Ureter (tissue), 1 donor: Measurements from ENCODE around the gene HTD2. TPM values are rescaled to one million over a fixed set of nuclear protein-coding genes. Genes with fewer than 3 reads are reported as not detected.
"Not testable (repeated sequence)": the region's sequence is repeated elsewhere in the genome, so short reads cannot be mapped to it uniquely, and the experiment has no call there.

ENCODE experiments used
- DNase-seq: peaks from one replicate; pipeline ENCODE4 v3.0.0-alpha.2; 2020; ENCODE audit warnings: low spot score
- total RNA-seq: library from RNA; stranded (reverse); gene quantifications from one replicate; pipeline ENCODE4 v1.2.4, GENCODE V29; 2023
- donor health status: DM: yes; HTN: yes; CAD: no.

Gene HTD2
- total RNA-seq, 1 donor from 2014 or later, result 7.4 TPM

DNA sequence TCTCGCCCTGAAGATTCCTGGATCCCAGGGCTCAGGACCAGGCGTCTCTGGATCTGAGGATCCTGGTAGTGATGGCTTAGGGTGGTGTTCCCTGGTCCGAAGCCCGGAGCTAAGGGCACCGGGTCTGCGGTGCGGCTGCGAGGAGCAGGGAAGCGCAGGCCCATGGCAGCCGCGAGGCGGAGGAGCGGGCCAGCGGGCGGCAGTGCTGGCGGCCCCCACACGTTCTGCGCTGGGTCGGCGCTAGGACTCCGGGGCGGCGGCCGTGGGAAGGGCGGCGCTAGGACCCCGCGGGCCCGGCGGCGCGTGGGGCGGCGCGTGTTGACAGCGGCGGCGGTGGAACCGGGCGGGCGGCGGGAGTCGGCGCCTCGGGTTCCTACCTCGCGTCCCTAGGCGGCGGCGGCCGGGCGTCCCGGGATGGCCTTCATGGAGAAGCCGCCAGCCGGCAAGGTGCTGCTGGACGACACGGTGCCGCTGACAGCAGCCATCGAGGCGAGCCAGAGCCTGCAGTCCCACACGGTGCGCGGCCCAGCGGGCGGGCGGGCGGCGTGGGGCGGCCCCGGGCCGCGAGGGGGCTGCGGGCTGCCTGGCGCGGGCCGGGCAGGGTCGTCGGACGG, 26.4 kb downstream of the HTD2 start, which contains the start of gene PXK:
Gene PXK (plus strand): TSS at position 318 of the 614 bp plus-strand sequence. CDS start 97 bp downstream, at position 415.
- DNase-seq, result peak; percentile 74

DNA sequence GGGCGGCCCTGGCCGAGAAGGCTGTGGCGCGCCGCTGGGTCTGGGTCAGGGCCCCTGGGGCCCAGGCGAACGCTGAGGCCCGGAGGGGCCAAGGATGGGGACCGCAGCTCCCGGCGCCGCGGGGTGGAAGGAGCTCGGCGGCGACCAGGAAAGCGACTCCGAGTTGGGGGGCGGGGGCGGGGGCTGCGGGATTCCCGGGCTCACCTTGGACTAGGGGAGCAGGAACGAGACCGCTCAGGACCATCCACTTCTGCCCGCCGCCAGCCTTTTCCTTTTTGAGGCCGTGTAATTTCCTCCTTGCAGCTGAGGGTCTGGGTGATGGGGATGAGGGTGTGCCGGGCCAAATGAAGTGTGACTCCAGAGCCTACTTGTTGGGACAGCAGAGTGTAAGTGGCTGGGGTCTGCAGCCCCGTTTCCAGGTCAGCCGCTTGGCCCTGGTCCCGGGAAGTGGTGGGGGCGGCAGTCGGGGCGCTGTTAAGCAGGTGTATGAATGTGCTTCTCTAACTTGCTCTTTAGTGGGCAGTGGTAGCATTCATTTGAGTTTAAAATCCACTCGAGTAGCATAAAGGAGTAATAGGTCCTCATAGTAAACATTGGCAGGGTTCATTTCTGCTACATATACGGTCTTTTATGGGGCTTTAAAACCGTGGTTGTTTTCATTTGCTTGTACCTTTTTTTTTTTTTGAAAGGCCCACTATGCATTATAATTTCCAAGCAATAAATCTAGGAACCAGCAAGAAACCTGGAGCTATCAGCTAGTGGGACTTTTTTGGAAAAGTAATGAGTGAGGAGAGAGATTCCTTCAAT, 27.1 kb downstream of the HTD2 start:
- DNase-seq, result no peak

DNA sequence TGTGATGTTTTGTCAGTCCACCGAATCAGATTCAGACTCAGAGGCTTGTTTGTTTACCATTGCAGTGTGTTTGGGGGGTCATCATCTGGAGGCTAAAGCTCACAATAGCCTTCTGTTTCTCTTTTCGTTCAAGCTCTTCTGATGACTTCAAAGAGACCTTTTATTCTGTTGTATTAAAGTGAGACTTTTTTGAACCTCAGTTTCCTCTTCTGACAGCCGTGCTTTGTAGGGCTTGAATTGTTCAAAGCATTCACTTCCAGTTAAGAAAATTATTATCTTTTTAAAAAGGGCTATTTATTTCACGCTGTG, 27.6 kb downstream of the HTD2 start:
- DNase-seq, result no peak

DNA sequence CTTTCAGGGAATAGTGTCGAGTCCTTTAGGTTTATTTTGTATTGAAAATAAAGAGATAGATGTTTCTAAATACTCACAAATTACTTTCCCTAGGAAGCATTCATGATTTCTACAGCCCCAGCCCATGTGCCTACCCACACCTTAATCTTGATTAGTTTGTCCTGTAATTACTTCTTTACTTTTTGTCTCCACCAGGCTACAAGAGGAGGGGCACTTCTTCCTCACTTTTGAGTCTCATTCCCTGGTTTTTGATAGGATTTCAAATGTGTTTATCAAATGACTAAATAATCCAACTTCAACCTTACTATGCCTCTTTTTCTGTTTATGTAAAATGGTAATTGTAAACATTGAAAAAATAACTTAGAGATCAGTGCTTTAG, 28.2 kb downstream of the HTD2 start:
- no peak for DNase-seq

DNA sequence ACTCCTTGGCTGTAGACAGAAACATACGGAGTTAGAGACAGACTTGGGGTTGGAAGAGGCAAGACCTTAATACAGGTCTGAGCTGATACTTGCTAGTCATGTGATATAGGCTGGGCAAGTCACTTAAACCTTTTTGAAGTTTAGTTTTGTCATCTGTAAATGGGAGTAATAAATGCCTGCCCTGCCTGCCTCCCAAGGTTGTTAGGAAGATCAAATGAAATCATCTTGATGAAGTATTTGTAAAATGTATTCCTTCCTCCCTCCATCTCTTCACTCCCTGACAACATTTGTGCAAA, 29.3 kb downstream of the HTD2 start:
- DNase-seq, result no peak

DNA sequence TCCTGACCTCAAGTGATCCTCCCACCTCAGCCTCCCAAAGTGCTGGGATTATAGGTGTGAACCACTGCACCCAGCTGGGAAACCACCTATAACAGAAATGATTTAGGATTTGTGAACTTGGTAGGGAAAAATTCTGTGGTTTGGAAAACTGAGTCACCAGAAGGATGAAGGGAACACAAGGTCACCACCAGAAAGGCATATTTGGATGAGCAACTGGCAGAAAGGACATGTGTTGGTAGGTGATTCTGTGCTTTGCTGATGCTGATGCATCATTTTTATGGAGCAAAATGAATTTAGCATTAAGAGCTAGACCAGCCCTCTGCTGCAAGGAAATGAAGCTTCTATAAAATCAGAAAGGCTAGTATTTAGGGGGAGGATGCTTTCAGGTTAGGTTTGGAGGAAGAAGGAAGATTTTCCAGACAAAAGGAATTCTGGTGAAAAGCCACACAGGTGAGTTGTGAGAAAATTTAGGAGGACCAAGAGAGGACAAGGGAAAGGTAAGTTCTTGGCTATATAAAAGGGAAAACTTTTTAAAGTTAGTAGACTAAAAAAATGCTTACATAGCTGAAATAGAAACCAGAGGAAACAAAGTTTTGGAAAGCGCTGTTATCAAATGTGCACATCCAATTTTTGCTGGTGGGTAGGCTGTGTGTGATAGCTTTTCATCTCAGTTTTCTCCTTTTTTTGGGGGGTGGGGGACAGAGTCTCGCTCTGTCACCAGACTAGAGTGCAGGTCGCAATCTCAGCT, 30.0 kb downstream of the HTD2 start:
- no peak for DNase-seq

DNA sequence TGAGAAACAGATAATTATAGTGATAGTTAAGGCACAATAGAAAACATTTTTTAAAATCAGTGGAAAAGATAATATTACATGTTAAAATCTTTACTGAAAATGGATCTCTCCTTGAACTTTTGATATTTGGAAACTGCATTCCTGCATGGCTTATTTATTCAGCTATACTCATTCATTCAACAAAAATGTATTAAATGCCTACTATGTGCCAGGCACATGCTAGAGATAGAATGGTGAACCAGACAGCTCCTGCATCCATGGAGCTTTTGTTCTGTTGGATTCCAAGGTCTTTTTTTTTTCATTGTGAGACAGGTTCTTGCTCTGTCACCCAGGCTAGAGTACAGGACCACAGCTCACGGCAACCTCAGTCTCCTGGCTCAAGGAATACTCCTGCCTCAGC, 30.9 kb downstream of the HTD2 start:
- DNase-seq, result no peak

DNA sequence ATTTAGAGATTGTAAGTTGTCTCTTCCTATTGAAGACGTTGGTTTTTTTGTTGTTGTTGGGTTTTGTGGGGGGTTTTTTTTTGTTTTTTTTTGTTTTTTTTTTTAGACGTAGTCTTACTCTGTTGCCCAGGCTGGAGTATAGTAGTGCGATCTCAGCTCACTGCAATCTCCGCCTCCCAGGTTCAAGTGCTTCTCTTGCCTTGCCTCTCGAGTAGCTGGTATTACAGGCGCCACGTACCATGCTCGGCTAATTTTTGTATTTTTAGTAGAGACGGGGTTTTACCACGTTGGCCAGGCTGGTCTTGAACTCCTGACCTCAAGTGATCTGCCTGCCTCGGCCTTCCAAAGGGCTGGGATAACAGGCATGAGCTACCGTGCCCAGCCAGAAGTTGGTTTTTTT, 32.8 kb downstream of the HTD2 start:
- not testable (repeated sequence) for DNase-seq

DNA sequence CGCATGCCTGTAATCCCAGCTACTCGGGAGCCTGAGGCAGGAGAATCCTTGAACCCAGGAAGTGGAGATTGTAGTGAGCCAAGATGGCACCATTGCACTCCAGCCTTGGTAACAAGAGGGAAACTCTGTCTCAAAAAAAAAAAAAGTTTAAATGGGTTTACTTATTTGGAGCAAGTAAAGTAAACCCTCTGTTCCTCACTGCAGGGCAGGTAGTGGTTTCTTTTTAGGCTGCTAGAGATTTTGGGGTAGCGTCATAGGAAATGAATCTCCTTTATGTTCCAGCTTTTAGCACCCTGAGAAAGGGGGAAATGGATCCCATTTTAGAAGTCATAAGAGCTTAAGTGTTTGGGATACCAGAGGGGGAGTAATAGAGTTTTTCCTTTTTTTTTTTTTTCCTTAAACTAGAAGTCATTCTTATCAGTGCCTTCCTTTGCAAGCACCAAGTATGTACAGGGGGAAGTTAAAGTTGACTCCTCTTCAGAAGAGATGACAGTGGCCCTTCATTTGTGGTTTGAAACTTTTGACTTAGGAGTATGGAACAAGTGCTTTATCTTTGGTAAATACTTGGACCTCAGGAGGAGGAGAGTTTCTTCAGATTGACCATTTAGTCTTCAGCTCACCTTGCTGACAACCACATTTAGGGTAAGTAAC, 34.4 kb downstream of the HTD2 start:
- DNase-seq, result no peak

DNA sequence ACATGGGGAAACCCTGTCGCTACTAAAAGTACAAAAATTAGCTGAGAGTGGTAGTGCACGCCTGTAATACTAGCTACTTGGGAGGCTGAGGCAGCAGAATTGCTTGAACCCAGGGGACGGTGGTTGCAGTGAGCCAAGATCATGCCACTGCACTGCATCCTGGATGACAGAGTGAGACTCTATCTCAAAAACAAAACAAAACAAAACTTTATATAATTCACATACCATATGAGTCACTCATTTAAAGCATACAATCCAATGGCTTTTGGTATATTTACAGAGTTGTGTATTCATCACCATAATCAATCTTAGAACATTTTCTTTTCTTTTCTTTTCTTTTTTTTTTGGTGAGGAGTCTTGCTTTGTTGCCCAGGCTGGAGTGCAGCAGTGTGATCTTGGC, 35.1 kb downstream of the HTD2 start:
- no peak for DNase-seq

DNA sequence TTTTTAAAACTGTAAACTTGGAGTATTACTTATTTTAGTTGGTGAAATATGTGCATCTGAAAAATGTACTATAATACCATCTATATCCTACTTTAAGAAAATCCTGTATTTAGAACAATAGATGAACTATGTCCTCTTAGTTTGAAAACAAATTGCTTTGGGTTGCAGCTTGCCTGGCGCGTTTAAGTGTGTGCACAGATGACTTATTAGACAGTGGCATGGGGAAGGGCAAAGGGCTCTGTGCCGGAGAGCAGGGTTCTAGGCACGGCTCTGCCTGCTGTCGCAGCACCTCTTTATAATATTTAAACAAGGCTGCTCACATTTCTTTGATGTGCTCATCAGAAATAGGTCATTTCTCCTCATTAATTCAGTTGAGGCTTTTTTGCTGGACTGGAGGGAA, 36.4 kb downstream of the HTD2 start:
- DNase-seq, result no peak

DNA sequence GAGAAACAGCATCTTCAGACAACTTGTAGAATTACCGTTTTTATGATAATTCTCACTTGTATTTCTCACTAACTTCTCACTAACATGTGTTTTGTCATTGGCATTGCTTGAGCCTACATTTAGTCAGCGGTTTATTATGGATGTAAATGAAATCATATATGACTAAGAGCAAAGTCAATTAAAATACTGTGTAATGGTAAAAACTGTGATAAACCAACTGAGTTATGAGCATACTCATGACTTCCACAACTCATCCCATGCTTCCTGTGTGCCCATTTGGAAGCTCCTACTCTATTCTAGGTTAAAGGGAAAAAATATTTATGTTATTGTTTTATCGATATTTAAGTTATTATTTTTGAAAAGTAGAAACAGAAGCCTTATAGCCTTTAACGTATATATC, 39.1 kb downstream of the HTD2 start:
- no peak for DNase-seq

DNA sequence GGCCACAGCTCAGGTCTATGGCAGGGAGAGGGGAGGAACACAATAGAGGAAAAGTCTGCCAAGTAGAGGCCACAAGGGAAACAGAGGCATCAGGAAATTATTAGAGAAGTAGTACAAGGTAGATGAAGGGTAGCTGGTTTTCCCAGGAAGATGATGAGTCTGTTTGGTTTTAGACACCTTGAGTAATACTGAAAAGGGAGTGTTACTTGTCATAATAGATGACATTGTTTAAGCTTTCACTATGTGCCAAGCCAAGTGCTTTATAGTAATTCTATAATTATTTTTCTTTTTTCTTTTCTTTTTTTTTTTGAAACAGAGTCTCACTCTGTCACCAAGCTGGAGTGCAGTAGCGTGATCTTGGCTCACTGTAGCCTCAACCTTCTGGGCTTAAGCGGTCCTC, 40.0 kb downstream of the HTD2 start:
- no peak for DNase-seq

DNA sequence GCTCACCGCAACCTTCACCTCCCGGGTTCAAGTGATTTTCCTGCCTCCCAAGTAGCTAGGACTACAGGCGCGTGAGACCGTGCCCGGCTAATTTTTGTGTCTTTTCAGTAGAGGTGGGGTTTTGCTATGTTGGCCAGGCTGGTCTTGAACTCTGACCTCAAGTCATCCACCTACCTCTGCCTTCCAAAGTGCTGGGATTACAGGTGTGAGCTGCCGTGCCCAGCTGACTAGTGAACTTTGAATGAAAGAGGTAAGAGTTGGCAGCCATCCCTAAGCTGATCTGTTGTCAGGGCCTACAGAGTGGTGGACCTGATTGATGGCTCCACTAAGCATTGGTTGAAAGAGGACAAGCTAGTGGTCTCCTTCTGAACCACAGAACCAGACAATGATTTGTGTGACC, 41.7 kb downstream of the HTD2 start:
- no peak for DNase-seq

DNA sequence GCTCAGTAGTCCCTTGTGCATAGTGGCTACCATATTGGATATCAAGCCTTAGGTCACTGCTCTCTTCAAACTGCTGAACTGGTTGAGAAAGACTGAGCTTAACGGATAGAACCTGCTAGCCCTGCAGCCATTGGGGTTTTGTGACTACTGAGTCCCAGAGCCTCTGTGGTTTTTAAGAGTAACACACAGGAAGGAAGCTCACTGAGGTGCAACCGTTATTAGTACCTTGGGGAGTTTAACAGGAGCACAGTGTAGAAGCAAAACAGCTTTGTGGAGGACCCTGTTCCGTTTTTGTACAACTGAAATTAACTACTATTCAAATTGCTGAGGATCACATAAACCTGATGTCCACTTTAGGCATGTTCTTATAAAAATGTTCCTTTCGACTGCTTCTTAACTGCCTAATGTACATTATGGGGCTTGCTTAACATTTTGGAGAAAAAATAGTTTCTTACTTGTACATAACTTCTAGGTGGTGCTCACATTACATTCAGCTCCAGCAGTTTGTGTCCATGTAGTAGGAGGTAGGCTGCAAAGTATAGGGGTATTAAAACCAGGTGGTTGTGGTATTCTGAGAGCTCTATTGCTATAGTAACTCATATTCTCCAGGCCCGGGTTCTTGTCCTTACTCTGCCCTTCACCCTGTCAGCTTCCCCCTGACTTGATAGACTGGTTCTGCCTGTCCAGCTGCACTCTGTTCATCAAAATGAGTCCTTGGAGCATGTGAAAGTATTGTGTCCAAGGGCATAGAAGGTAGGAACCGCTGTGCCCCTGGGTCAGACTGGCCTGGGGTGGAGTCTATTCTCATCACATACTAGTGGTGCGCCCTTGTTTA, 43.7 kb downstream of the HTD2 start:
- no peak for DNase-seq

DNA sequence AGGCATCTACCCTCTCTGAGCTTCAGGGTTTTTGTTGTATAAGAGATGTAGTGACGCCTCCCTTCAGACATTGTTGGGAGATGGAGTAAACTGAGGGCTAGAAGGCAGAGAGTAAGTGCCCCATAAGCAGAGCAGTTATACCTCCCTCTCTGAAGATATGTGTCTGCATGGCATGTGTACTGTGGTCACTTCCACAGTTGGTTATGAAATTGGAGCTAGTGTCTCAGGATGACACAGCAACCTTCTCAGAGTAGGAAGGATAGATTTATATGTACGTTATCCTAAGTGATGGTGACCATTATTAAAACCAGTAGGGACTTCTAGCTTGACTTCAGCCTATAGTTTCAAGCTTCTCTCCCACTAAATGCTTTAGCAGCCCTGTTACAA, 44.3 kb downstream of the HTD2 start:
- no peak for DNase-seq

DNA sequence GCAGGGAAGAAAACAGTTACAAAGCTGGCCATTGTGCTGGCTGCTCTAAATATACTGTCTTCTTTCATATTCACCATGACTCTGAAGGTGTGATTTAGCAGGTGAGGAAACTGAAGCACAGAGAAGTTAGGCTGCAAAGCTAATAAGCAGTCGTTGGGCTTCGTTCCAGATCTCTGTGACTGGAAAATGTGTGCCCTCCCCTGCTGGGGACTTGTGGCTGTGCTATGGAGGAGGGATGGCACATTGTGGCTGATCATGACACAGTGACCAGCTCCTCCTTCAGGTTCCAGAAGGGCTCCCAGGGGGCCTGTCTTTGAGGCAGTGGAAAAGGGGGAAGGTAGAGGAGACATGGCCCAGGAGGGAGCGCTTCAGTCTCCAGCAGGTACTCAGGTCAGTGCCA, 45.6 kb downstream of the HTD2 start:
- DNase-seq, result no peak

DNA sequence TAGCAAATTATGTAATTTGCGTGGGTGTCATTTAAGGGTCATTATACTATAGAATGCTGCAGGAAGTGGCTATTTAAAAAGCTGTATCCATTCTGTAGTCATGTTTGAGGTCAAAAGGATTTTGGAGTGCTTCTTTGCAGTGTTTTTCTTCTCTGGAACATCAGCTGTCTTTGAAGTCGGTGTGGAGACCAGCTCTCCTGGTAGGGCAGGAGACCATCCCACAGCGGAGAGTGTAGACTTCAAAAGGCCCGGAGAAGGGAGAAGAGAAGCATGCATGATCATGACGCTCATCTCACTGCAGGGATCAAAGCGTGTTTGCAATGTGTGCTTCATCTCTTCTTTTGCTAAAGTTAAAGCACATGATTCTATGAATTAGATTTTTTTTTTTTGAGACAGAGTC, 46.3 kb downstream of the HTD2 start:
- DNase-seq, result no peak

DNA sequence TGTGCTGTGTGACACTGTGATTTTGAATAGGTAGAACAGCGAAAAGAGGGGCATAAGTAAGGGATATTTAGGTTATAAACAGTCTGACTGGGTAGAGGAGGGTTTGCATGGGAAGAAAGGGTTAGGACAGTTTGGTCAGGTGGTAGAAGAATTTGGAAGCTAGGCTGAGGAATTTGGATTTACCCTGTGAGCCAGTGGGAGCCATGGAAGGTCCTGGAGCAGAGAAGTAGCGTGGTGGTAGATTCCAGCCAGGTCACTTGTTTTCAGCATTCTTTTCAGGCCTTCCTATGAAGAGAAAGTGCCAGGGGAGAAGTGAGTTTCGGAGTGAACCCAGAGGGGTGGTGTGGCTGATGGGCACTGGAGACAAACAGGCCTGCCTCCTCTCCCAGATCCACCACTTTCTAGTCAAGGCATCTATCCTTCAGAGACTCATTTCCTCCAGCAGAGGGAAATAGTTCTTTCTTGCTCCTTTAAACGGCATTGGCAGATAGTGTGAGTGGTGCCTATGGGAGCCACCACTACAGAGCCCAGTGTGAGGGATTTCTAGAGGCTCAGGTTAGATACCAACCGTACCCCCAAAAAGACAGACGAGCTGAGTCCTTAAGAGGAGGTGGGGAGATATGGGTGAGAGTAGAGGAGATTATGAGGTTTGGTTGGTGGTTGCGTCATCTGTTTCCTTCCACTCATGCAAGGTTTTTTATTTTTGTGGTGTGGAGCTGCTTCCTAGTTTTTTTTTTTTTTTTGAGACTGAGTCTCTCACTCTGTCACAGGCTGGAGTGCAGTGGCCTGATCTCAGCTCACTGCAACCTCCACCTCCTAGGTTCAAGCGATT, 47.6 kb downstream of the HTD2 start:
- DNase-seq, result no peak

DNA sequence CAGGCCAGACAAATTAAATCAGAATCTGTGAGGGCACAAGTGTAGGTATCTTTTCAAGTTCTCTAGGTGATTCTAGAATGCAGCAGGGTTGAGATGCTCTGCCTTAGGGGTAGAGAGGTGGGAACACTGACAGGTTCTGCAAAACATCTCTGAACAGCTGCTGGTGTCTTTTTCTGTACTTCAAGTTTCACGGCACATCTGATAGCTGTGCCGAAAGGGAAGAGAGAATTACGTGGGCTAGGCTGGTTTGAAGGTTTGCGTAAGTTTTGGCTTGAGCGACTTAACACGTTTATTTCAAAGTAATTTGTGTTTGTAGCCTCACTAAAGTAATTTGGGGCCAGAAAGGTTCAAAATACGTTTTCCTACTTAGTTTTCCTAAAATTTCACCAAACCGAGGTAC, 48.9 kb downstream of the HTD2 start:
- no peak for DNase-seq

DNA sequence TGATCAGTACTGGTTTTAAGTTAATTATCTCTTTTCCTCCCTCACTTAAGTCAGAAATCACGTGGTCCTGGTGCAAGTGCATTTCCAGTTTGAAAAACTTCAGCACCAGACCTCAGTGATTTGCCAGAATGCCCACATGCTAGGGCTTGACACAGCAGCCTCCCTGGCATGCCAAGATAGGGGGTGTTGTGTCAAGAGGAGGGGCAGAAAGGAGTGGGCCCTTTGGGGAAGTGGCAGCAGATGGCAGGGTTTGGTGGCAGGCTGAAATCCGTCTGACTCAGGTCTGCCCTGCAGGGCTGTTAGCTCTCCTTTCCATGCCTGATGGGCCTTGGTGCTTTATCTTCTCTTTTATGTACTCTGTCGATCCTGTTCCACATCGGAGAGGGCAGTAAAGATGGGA, 49.7 kb downstream of the HTD2 start:
- peak; percentile 56 for DNase-seq
